ENCODE results near the gene OR51D1. TPM values are rescaled to one million over a fixed set of nuclear protein-coding genes. Genes with fewer than 3 reads are reported as not detected.

The OR51D1 gene
- total RNA-seq, 2 donors from 2014 or later: not detected

DNA sequence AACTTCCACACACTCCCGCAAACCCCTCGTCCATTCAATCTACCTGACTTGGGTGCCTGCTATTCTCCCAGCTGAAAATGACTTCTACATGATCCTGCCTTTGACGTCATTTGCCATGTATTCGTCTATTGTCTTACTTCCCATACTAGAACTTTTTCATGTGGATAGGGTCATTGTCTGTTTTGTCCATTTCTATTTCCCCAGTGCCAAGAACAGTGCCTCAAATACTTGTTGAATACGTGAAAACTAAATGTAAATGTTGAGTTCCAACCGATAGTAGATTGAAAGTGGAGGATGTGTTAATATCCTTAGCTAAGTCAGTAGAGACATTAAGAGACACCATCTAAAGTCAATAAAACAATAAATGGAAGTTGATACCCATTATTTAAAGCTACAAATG, 30.2 kb upstream of the OR51D1 start:
- TF ChIP-seq, protein P1, sequence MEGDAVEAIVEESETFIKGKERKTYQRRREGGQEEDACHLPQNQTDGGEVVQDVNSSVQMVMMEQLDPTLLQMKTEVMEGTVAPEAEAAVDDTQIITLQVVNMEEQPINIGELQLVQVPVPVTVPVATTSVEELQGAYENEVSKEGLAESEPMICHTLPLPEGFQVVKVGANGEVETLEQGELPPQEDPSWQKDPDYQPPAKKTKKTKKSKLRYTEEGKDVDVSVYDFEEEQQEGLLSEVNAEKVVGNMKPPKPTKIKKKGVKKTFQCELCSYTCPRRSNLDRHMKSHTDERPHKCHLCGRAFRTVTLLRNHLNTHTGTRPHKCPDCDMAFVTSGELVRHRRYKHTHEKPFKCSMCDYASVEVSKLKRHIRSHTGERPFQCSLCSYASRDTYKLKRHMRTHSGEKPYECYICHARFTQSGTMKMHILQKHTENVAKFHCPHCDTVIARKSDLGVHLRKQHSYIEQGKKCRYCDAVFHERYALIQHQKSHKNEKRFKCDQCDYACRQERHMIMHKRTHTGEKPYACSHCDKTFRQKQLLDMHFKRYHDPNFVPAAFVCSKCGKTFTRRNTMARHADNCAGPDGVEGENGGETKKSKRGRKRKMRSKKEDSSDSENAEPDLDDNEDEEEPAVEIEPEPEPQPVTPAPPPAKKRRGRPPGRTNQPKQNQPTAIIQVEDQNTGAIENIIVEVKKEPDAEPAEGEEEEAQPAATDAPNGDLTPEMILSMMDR (IDR thresholded peaks at IDR 0.05): no peak
- ATAC-seq (ENCODE audit: insufficient number of reproducible peaks, low FRiP score, low read depth): no peak

DNA sequence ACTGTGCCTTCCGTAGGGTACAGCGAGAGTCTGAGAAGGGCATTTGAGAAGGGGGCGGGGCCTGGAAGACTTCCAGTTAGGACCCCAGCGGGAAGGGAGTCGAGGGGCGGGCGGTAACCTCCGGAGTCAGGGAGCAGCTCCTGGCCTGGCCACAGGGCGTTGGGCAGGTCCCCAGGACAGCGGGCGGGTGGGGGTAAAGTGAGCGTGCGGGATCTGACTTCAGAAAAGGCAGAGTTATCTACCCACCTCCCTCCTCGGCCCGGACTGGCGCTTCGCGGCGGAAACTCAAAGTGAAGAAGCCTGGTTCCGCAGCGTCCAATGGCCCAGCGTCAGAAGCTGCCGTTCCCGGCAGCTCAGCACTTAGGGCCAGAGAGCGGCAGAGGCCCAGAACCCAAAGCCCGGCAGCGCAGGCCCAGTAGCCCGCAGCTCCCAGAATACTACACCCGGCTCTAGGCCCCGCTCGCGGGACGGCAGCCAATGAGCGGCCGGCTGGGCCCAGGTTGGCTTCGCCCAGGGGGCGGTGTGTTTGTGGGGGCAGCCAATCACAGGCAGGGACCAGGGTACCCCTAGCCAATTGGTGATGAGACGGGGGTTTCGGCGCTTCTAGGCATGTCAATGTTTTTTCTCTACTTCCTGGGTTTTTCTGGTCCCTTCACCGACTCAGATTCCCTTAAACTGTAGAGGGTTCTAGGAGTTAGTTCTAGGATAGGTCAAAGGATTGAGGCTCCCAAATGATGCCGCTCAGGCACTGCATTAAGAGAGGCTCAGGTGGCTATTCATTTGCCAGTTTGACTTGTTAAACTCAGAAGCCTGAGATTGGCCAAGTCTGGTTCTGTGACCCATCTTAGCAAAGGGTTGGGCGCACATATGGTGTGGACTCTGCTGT, 29.3 kb upstream of the OR51D1 start, which contains the start of gene TRIM68:
TSS of gene TRIM68 (minus strand) at position 451 of the 886 bp plus-strand sequence. CDS start 2,727 bp downstream, outside the sequence.
- ATAC-seq (ENCODE audit: insufficient number of reproducible peaks, low FRiP score, low read depth): peak; percentile 90
- no peaks in the 10 kb centered on the region for H3K9me3 ChIP-seq

More for the DNA sequence above, 30.2 kb upstream of the OR51D1 start:
- H3K4me3 ChIP-seq: peak overlapping the region; percentile 83
- H3K4me1 ChIP-seq (ENCODE audit: control insufficient read depth in 1 of 2, low read depth in 2 of 2): peaks cover 5 to 29% of the 10 kb centered on the region in 2 donors
- DNase-seq (ENCODE audit: low spot score): no peak
- no peaks in the 10 kb centered on the region for H3K27me3 ChIP-seq (replicated peaks; ENCODE audit: insufficient read depth)
- no peaks in the 10 kb centered on the region for H3K36me3 ChIP-seq
- H3K27ac ChIP-seq: peak overlapping the region; percentile 88 to 89
- no peaks in the 10 kb centered on the region for H3K9me3 ChIP-seq

DNA sequence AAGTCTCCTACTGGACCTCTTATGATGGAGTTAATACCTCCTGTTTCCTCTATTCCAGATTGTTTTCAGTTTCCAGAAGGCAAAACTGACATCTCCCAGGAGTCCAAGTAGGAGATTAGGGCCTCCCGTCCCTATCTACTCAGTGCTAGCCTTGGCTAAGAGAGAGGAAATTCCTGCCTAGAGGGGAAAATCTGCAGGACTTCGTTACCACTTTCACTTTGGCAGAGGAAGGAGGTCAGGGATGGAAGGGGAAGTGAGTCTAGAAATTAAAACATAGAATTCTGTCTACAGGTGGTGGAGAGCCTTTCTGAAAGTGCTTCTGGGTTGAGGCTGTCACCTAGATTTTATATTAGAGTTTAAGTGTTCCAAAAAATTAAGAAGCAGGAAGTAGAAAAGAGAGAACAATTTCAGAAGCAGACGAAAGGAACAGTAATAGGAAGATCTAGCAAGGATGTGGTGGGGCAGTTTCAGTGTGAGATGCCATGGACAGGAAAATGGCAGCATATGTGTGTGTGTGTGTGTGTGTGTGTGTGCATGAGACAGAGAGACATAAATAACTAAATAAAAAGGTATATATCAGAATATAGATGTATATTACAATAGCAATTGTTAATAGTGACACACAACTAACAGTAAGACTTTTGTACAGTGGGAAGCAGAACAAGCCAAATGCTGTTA, 26.9 kb upstream of the OR51D1 start:
- Histone ChIP-seq H3K27me3 (replicated peaks; ENCODE audit: insufficient read depth) (no peaks in the 10 kb centered on the region), H3K4me1 (ENCODE audit: control insufficient read depth in 1 of 2, low read depth in 2 of 2) (peaks cover 5 to 29% of the 10 kb centered on the region in 2 donors), H3K36me3 (no peaks in the 10 kb centered on the region), H3K4me3 (peak overlapping the region; percentile 61), H3K27ac (peak overlapping the region; percentile 6 to 43), H3K9me3 (no peaks in the 10 kb centered on the region)
- DNase-seq (ENCODE audit: low spot score) (no peak), ATAC-seq (ENCODE audit: insufficient number of reproducible peaks, low FRiP score, low read depth) (no peak)
- TF ChIP-seq, protein P1 (IDR thresholded peaks at IDR 0.05): no peak

More for the DNA sequence above, 29.3 kb upstream of the OR51D1 start, which contains the start of gene TRIM68:
- no peaks in the 10 kb centered on the region for H3K36me3 ChIP-seq
- peaks cover 5 to 29% of the 10 kb centered on the region in 2 donors for H3K4me1 ChIP-seq (ENCODE audit: control insufficient read depth in 1 of 2, low read depth in 2 of 2)
- H3K27me3 ChIP-seq (replicated peaks; ENCODE audit: insufficient read depth): no peaks in the 10 kb centered on the region
- TF ChIP-seq, protein P1 (IDR thresholded peaks at IDR 0.05): no peak
- H3K4me3 ChIP-seq: peak within 1 kb of the TSS; percentile 83
- DNase-seq (ENCODE audit: low spot score): peak; percentile 83
- peak within 1 kb of the TSS; percentile 88 to 89 for H3K27ac ChIP-seq

DNA sequence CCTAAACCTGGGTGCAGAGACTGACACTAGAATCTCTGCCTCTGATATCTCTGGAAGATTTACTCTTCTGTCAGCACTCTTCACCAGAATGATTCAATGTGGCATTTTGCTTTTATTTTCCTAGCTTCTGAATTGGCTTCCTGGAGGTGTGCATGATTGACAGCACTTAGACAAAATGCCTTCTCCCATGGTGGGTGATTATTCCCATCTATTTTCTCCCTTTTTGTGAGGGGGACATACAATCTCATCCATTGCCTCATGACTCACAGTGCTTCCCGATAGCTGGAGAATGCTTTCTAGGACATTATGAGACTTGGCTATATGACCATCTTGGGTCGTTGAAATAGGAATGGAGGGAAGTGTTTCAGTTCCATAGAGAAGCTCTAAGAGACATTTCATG, 25.3 kb upstream of the OR51D1 start:
- TF ChIP-seq, protein P1 (IDR thresholded peaks at IDR 0.05): no peak
- DNase-seq (ENCODE audit: low spot score) (no peak), ATAC-seq (ENCODE audit: insufficient number of reproducible peaks, low FRiP score, low read depth) (no peak)
- Histone ChIP-seq H3K36me3 (no peaks in the 10 kb centered on the region), H3K4me1 (ENCODE audit: control insufficient read depth in 1 of 2, low read depth in 2 of 2) (peaks cover 3 to 17% of the 10 kb centered on the region in 2 donors), H3K27ac (no peak overlapping the region), H3K27me3 (replicated peaks; ENCODE audit: insufficient read depth) (no peaks in the 10 kb centered on the region), H3K4me3 (no peak overlapping the region), H3K9me3 (no peaks in the 10 kb centered on the region)
